ENCODE data around the gene PRKAR1A. TPM values are rescaled to one million over a fixed set of nuclear protein-coding genes. Genes with fewer than 3 reads are reported as not detected.

Gene PRKAR1A
- total RNA-seq (100 to 1,000 TPM; 128 to 175 (median 162) TPM), total RNA-seq (118 to 315 (median 225) reads per million in 29 experiments)
- total RNA-seq (2013), result 119 TPM

- H3K36me3 Mint-ChIP-seq, result peaks cover 21% of the 10 kb centered on the region
- WGBS (ENCODE audit: insufficient coverage), result under 1% methylated on average over 81 of the region's 81 CpGs
- H3K9me3 ChIP-seq, result no peaks in the 10 kb centered on the region
- POLR2A ChIA-PET, result interaction anchor here in 1 of 2 donors (0.6 to 1.3 kb wide), 4 partner anchors 24 to 794 kb away, joined by 3 to 8 read pairs (median 5); no protein-coding TSS in a partner anchor
- peaks cover 0 to 22% of the 10 kb centered on the region in 2 donors for H3K36me3 ChIP-seq (ENCODE audit: control insufficient read depth in 2 of 2, extremely low read depth in 1 of 2, insufficient read depth in 1 of 2, low read length in 1 of 2)
- H3K4me3 Mint-ChIP-seq, result peak within 1 kb of the TSS; percentile 94 to 99 (median 96)
- peaks cover 10 to 16% of the 10 kb centered on the region in 2 experiments for H3K4me1 ChIP-seq (ENCODE audit: control insufficient read depth in 1 of 2, extremely low read depth in 1 of 2, insufficient read depth in 2 of 2, low read length in 2 of 2)
- H3K27me3 ChIP-seq (replicated peaks in 1 of 2; ENCODE audit: control insufficient read depth in 2 of 2, extremely low read depth in 1 of 2, insufficient read depth in 2 of 2, low read length in 1 of 2), result no peaks in the 10 kb centered on the region
- H3K9me3 Mint-ChIP-seq, result no peaks in the 10 kb centered on the region
- H3K27ac ChIP-seq (ENCODE audit: low read length), result peak within 1 kb of the TSS; percentile 100
- peak within 1 kb of the TSS; percentile 92 to 98 for H3K4me3 ChIP-seq (ENCODE audit: control insufficient read depth in 1 of 2, extremely low read depth in 1 of 2, low read length in 1 of 2)
- DNase-seq, result peak; percentile 78 to 98 (median 93)
- H3K4me1 Mint-ChIP-seq, result peaks cover 48 to 67% (median 54%) of the 10 kb centered on the region in 3 donors
- H3K27ac Mint-ChIP-seq, result peak within 1 kb of the TSS; percentile 98
- no peaks in the 10 kb centered on the region for H3K27me3 Mint-ChIP-seq
- CTCF ChIA-PET, result interaction anchor here in 1 of 2 donors (0.5 to 1.0 kb wide), 4 partner anchors 14 to 1037 kb away, joined by 3 to 4 read pairs (median 3); no protein-coding TSS in a partner anchor
- peak; percentile 89 to 90 (median 90) for ATAC-seq (replicated peaks in 1 of 4)
These were observed at the start of gene PRKAR1A for GRCh38 chr17:68512247-68512959. Gene PRKAR1A, plus strand, starts transcription at chr17:68512430. Its CDS starts 2,970 bp downstream, at chr17:68515400.

GRCh38 chr17:68463211-68464019 lies 48.8 kb upstream of the PRKAR1A start:
- ChIA-PET CTCF (interaction anchor here in 1 of 2 donors (0.5 to 1.1 kb wide), 7 partner anchors 23 to 403 kb away, joined by 3 to 6 read pairs (median 3); no protein-coding TSS in a partner anchor), POLR2A (interaction anchor here (0.6 to 0.9 kb wide), 2 partner anchors 16 to 282 kb away, joined by 3 read pairs; no protein-coding TSS in a partner anchor)
- H3K27ac ChIP-seq (ENCODE audit: low read length), result no peak overlapping the region
- no peaks in the 10 kb centered on the region for H3K9me3 ChIP-seq
- Mint-ChIP-seq H3K27ac (no peak overlapping the region), H3K4me3 (no peak overlapping the region), H3K36me3 (no peaks in the 10 kb centered on the region), H3K27me3 (peaks cover 0 to 5% of the 10 kb centered on the region in 2 donors), H3K4me1 (peaks cover 39 to 51% (median 42%) of the 10 kb centered on the region in 3 donors), H3K9me3 (no peaks in the 10 kb centered on the region)
- ATAC-seq (replicated peaks in 1 of 4) (no peak), DNase-seq (no peak)
- H3K4me3 ChIP-seq (ENCODE audit: control insufficient read depth in 1 of 2, extremely low read depth in 1 of 2, low read length in 1 of 2), result no peak overlapping the region
- peaks cover 28 to 32% of the 10 kb centered on the region in 2 experiments for H3K4me1 ChIP-seq (ENCODE audit: control insufficient read depth in 1 of 2, extremely low read depth in 1 of 2, insufficient read depth in 2 of 2, low read length in 2 of 2)
- no peaks in the 10 kb centered on the region for H3K27me3 ChIP-seq (replicated peaks in 1 of 2; ENCODE audit: control insufficient read depth in 2 of 2, extremely low read depth in 1 of 2, insufficient read depth in 2 of 2, low read length in 1 of 2)
- WGBS (ENCODE audit: insufficient coverage), result 96% methylated on average over 2 of the region's 6 CpGs
- no peaks in the 10 kb centered on the region for H3K36me3 ChIP-seq (ENCODE audit: control insufficient read depth in 2 of 2, extremely low read depth in 1 of 2, insufficient read depth in 1 of 2, low read length in 1 of 2)

- no peak overlapping the region for H3K27ac Mint-ChIP-seq
- ChIA-PET POLR2A (interaction anchor here in 1 of 2 donors (0.6 kb wide), 1 partner anchor 291 kb away, joined by 6 read pairs; no protein-coding TSS in a partner anchor), CTCF (interaction anchor here (0.5 to 3.2 kb wide), 5 partner anchors 10 to 410 kb away, joined by 3 to 10 read pairs (median 4); partner anchors contain the start of gene WIPI1 (in 1 of the 2))
- no peaks in the 10 kb centered on the region for H3K36me3 Mint-ChIP-seq
- Histone ChIP-seq H3K36me3 (ENCODE audit: control insufficient read depth in 2 of 2, extremely low read depth in 1 of 2, insufficient read depth in 1 of 2, low read length in 1 of 2) (no peaks in the 10 kb centered on the region), H3K27ac (ENCODE audit: low read length) (no peak overlapping the region), H3K4me3 (ENCODE audit: control insufficient read depth in 1 of 2, extremely low read depth in 1 of 2, low read length in 1 of 2) (no peak overlapping the region), H3K27me3 (replicated peaks in 1 of 2; ENCODE audit: control insufficient read depth in 2 of 2, extremely low read depth in 1 of 2, insufficient read depth in 2 of 2, low read length in 1 of 2) (peaks cover 0 to 5% of the 10 kb centered on the region in 2 experiments), H3K4me1 (ENCODE audit: control insufficient read depth in 1 of 2, extremely low read depth in 1 of 2, insufficient read depth in 2 of 2, low read length in 2 of 2) (no peaks in the 10 kb centered on the region), H3K9me3 (no peaks in the 10 kb centered on the region)
- 0% methylated on average over 1 of the region's 5 CpGs for WGBS (ENCODE audit: insufficient coverage)
- DNase-seq (no peak), ATAC-seq (replicated peaks in 1 of 4) (no peak)
- peaks cover 5 to 13% of the 10 kb centered on the region in 2 donors for H3K27me3 Mint-ChIP-seq
- H3K4me1 Mint-ChIP-seq, result peaks cover 0 to 6% (median 1%) of the 10 kb centered on the region in 3 donors
- no peaks in the 10 kb centered on the region for H3K9me3 Mint-ChIP-seq
- H3K4me3 Mint-ChIP-seq, result no peak overlapping the region
These were observed 43.9 kb upstream of the PRKAR1A start for GRCh38 chr17:68468334-68468733.

GRCh38 chr17:68468788-68469187 lies 43.4 kb upstream of the PRKAR1A start:
- peaks cover 0 to 5% of the 10 kb centered on the region in 2 experiments for H3K27me3 ChIP-seq (replicated peaks in 1 of 2; ENCODE audit: control insufficient read depth in 2 of 2, extremely low read depth in 1 of 2, insufficient read depth in 2 of 2, low read length in 1 of 2)
- Mint-ChIP-seq H3K9me3 (no peaks in the 10 kb centered on the region), H3K27me3 (peaks cover 8 to 13% of the 10 kb centered on the region in 2 donors), H3K36me3 (no peaks in the 10 kb centered on the region), H3K4me3 (no peak overlapping the region), H3K4me1 (peaks cover 0 to 5% (median 1%) of the 10 kb centered on the region in 3 donors), H3K27ac (no peak overlapping the region)
- ChIA-PET CTCF (interaction anchor here (0.5 to 2.1 kb wide), 6 partner anchors 8 to 413 kb away, joined by 3 to 10 read pairs (median 4); partner anchors contain the start of gene WIPI1 (in 1 of the 2)), POLR2A (interaction anchor here in 1 of 2 donors (0.6 kb wide), 1 partner anchor 291 kb away, joined by 6 read pairs; no protein-coding TSS in a partner anchor)
- no CpG with 5 or more reads among the region's 1 CpG for WGBS (ENCODE audit: insufficient coverage)
- no peak for ATAC-seq (replicated peaks in 1 of 4)
- H3K4me3 ChIP-seq (ENCODE audit: control insufficient read depth in 1 of 2, extremely low read depth in 1 of 2, low read length in 1 of 2), result no peak overlapping the region
- no peaks in the 10 kb centered on the region for H3K36me3 ChIP-seq (ENCODE audit: control insufficient read depth in 2 of 2, extremely low read depth in 1 of 2, insufficient read depth in 1 of 2, low read length in 1 of 2)
- no peaks in the 10 kb centered on the region for H3K9me3 ChIP-seq
- H3K4me1 ChIP-seq (ENCODE audit: control insufficient read depth in 1 of 2, extremely low read depth in 1 of 2, insufficient read depth in 2 of 2, low read length in 2 of 2), result no peaks in the 10 kb centered on the region
- H3K27ac ChIP-seq (ENCODE audit: low read length), result no peak overlapping the region
- no peak for DNase-seq

- peaks cover 0 to 3% (median 1%) of the 10 kb centered on the region in 3 donors for H3K4me1 Mint-ChIP-seq
- no peak overlapping the region for H3K27ac ChIP-seq (ENCODE audit: low read length)
- no peak overlapping the region for H3K4me3 ChIP-seq (ENCODE audit: control insufficient read depth in 1 of 2, extremely low read depth in 1 of 2, low read length in 1 of 2)
- WGBS (ENCODE audit: insufficient coverage), result no CpG with 5 or more reads among the region's 1 CpG
- no peaks in the 10 kb centered on the region for H3K9me3 Mint-ChIP-seq
- no peak overlapping the region for H3K27ac Mint-ChIP-seq
- peaks cover 0 to 11% of the 10 kb centered on the region in 2 experiments for H3K27me3 ChIP-seq (replicated peaks in 1 of 2; ENCODE audit: control insufficient read depth in 2 of 2, extremely low read depth in 1 of 2, insufficient read depth in 2 of 2, low read length in 1 of 2)
- H3K4me3 Mint-ChIP-seq, result no peak overlapping the region
- H3K36me3 Mint-ChIP-seq, result no peaks in the 10 kb centered on the region
- peaks cover 11 to 13% of the 10 kb centered on the region in 2 donors for H3K27me3 Mint-ChIP-seq
- ChIA-PET POLR2A (no interaction called here), CTCF (interaction anchor here in 1 of 2 donors (1.3 kb wide), 1 partner anchor 291 kb away, joined by 4 read pairs; no protein-coding TSS in a partner anchor)
- H3K36me3 ChIP-seq (ENCODE audit: control insufficient read depth in 2 of 2, extremely low read depth in 1 of 2, insufficient read depth in 1 of 2, low read length in 1 of 2), result no peaks in the 10 kb centered on the region
- H3K4me1 ChIP-seq (ENCODE audit: control insufficient read depth in 1 of 2, extremely low read depth in 1 of 2, insufficient read depth in 2 of 2, low read length in 2 of 2), result no peaks in the 10 kb centered on the region
- DNase-seq, result no peak
- no peak for ATAC-seq (replicated peaks in 1 of 4)
- no peaks in the 10 kb centered on the region for H3K9me3 ChIP-seq
These were observed 41.3 kb upstream of the PRKAR1A start for GRCh38 chr17:68470961-68471360.

All from T-cell (primary cell).